ENCODE measurements around the gene STAMBP. TPM values are rescaled to one million over a fixed set of nuclear protein-coding genes. Genes with fewer than 3 reads are reported as not detected.
A peak's percentile ranks its signal among the peaks of the same experiment; 100 is the strongest.

The STAMBP gene
- total RNA-seq, 1 donor from 2014 or later, result 46.5 TPM

- H3K27ac ChIP-seq (ENCODE audit: low read depth, low read length), result no peak overlapping the region
- H2AFZ ChIP-seq (ENCODE audit: low read depth, low read length), result no peak overlapping the region
- no peaks in the 10 kb centered on the region for H3K36me3 ChIP-seq (ENCODE audit: insufficient read depth, low read length)
- H3K4me1 ChIP-seq (ENCODE audit: insufficient read depth, low read length), result peaks cover 13% of the 10 kb centered on the region
- FAIRE-seq, result no peak
- peaks cover 20% of the 10 kb centered on the region for H3K79me2 ChIP-seq (ENCODE audit: insufficient read depth, low read length)
- no peaks in the 10 kb centered on the region for H3K9me3 ChIP-seq (ENCODE audit: insufficient read depth, low read depth, low read length)
- peaks cover 17% of the 10 kb centered on the region for H4K20me1 ChIP-seq (ENCODE audit: insufficient read depth, low read length)
- Mint-ChIP-seq H3K9me3 (ENCODE audit: unreplicated experiment) (peaks cover 2% of the 10 kb centered on the region), H3K36me3 (ENCODE audit: low read depth, unreplicated experiment) (peaks cover 6% of the 10 kb centered on the region), H3K4me1 (ENCODE audit: low read depth, unreplicated experiment) (peaks cover 7% of the 10 kb centered on the region), H3K27me3 (ENCODE audit: low read depth, unreplicated experiment) (peaks cover 2% of the 10 kb centered on the region), H3K4me3 (ENCODE audit: unreplicated experiment) (no peak overlapping the region), H3K27ac (ENCODE audit: unreplicated experiment) (peak overlapping the region; percentile 48)
- peaks cover 25% of the 10 kb centered on the region for H3K27me3 ChIP-seq (ENCODE audit: insufficient read depth, low read length)
- no peak overlapping the region for H3K9ac ChIP-seq (ENCODE audit: low read length)
- peak overlapping the region; percentile 24 for H3K4me2 ChIP-seq (ENCODE audit: low read length)
- H3K4me3 ChIP-seq (ENCODE audit: insufficient read depth, low read depth, low read length), result no peak overlapping the region
- no peak for DNase-seq (ENCODE audit: low read depth)
- TF ChIP-seq, protein P1, sequence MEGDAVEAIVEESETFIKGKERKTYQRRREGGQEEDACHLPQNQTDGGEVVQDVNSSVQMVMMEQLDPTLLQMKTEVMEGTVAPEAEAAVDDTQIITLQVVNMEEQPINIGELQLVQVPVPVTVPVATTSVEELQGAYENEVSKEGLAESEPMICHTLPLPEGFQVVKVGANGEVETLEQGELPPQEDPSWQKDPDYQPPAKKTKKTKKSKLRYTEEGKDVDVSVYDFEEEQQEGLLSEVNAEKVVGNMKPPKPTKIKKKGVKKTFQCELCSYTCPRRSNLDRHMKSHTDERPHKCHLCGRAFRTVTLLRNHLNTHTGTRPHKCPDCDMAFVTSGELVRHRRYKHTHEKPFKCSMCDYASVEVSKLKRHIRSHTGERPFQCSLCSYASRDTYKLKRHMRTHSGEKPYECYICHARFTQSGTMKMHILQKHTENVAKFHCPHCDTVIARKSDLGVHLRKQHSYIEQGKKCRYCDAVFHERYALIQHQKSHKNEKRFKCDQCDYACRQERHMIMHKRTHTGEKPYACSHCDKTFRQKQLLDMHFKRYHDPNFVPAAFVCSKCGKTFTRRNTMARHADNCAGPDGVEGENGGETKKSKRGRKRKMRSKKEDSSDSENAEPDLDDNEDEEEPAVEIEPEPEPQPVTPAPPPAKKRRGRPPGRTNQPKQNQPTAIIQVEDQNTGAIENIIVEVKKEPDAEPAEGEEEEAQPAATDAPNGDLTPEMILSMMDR (IDR thresholded peaks at IDR 0.05; ENCODE audit: insufficient read depth, low read depth, low read length), result no peak
These were observed 62.6 kb downstream of the STAMBP start for GRCh38 chr2:73891276-73891901.

DNA sequence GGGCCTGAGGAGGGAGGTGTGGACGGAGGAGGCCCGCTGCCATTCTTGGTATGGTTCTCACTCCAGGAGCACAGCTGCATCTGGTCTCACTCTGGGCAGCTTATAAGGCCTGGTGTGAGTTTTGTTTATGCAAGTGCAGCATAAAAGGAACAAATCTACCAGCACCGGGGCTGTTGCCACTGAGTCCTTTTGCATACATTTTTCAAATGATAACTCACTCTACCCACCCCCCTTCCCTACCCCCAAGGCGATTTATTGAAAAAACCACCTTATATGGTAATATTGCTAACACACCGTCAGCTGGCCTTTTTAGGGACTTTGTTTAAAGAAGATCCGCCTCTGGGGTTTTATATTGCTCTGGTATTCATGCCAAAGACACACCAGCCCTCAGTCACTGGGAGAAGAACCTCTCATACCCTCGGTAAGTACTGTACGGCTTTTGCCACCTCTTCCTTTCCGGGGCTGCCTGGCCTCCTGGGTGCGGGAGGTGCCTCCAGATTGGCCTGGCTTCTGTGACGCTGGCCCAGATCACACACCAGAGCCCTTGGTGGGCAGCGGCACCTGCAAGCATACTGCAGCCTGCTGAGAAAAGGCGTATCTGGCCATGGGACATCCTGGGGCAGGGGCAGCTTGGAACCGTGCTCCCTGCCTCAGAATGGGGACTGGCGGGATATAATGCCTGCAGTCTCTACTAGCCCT, 64.0 kb downstream of the STAMBP start, which contains the start of gene ACTG2:
ACTG2 (plus strand) TSS at position 378 of the 699 bp plus-strand sequence. CDS start 8,304 bp downstream, outside the sequence.
- H3K4me3 ChIP-seq (ENCODE audit: insufficient read depth, low read depth, low read length), result peak within 1 kb of the TSS; percentile 51
- TF ChIP-seq, protein P1 (IDR thresholded peaks at IDR 0.05; ENCODE audit: insufficient read depth, low read depth, low read length), result no peak
- no peak for TF ChIP-seq EZH2 (IDR thresholded peaks at IDR 0.05; ENCODE audit: insufficient read depth, low read length)
- H3K4me1 Mint-ChIP-seq (ENCODE audit: low read depth, unreplicated experiment), result peaks cover 11% of the 10 kb centered on the region
- no peak within 1 kb of the TSS for H3K27ac ChIP-seq (ENCODE audit: low read depth, low read length)
- H3K27me3 Mint-ChIP-seq (ENCODE audit: low read depth, unreplicated experiment), result peaks cover 4% of the 10 kb centered on the region
- no peaks in the 10 kb centered on the region for H3K9me3 ChIP-seq (ENCODE audit: insufficient read depth, low read depth, low read length)
- no peak for FAIRE-seq
- peak within 1 kb of the TSS; percentile 60 for H3K9ac ChIP-seq (ENCODE audit: low read length)
- peaks cover 2% of the 10 kb centered on the region for H3K9me3 Mint-ChIP-seq (ENCODE audit: unreplicated experiment)
- peaks cover 26% of the 10 kb centered on the region for H3K4me1 ChIP-seq (ENCODE audit: insufficient read depth, low read length)
- H2AFZ ChIP-seq (ENCODE audit: low read depth, low read length), result no peak within 1 kb of the TSS
- H3K79me2 ChIP-seq (ENCODE audit: insufficient read depth, low read length), result peaks cover 20% of the 10 kb centered on the region
- peak; percentile 13 for DNase-seq (ENCODE audit: low read depth)
- peaks cover 30% of the 10 kb centered on the region for H4K20me1 ChIP-seq (ENCODE audit: insufficient read depth, low read length)
- H3K4me2 ChIP-seq (ENCODE audit: low read length), result peak within 1 kb of the TSS; percentile 79
- peaks cover 29% of the 10 kb centered on the region for H3K27me3 ChIP-seq (ENCODE audit: insufficient read depth, low read length)
- no peaks in the 10 kb centered on the region for H3K36me3 ChIP-seq (ENCODE audit: insufficient read depth, low read length)
- peak within 1 kb of the TSS; percentile 18 for H3K27ac Mint-ChIP-seq (ENCODE audit: unreplicated experiment)
- H3K36me3 Mint-ChIP-seq (ENCODE audit: low read depth, unreplicated experiment), result peaks cover 6% of the 10 kb centered on the region
- peak within 1 kb of the TSS; percentile 86 for H3K4me3 Mint-ChIP-seq (ENCODE audit: unreplicated experiment)
